ENCODE results near the gene LIAS.
A peak's percentile ranks its signal among the peaks of the same experiment; 100 is the strongest.
"Not testable (repeated sequence)": the region's sequence is repeated elsewhere in the genome, so short reads cannot be mapped to it uniquely, and the experiment has no call there.

Gene LIAS

DNA sequence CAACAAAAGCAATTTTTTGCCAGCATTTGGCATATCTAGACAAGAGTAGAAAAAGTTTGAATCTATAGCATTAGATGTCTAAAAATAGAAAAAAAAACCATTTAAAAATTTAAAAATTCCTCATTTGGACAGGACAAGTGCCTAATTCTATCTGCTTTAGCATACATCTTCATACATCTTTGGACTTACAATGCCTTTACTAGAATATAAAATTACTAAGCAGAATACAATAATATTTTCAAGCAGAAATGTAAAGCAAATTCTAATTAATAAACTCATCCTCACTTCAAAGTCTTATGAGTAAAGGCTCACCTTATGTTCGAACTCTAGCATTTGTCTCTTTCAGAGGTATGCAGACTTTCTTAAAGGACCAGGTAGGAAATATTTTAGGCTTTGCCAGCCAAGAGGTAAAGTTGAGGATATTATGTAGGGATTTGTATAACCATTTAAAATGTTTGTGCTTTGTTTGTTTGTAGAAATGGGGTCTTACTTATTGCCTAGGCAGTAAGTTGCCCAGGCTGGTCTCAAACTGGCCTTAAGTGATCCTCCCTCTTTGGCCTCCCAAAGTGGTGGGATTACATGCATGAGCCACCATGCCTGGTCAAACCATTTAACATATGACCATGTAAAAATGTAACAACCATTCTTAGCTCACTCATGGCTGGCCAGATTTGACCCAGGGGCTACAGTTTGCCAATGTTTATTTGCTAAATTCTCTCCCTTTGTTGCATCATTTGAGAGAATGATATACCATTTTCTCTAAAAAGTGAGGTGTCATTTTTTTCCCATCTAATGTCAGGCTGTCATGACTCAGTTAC is 39.3 kb downstream of the LIAS start:
- FAIRE-seq (no peak), DNase-seq (ENCODE audit: low spot score) (no peak)

DNA sequence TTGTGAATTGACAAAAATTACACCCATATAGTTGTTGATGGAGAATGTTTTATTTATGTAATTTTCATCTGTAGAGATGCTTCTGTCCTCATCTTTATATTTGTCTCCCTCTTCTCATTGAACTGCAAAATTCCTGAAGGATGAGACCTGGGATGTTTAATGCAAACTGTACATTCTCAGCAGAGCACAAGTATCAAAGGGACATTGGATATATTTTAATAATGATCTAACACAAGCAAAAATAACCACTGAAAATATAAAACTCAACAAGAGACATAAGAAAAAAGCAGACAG is 39.8 kb downstream of the LIAS start:
- DNase-seq (ENCODE audit: low spot score) (no peak), FAIRE-seq (no peak)

DNA sequence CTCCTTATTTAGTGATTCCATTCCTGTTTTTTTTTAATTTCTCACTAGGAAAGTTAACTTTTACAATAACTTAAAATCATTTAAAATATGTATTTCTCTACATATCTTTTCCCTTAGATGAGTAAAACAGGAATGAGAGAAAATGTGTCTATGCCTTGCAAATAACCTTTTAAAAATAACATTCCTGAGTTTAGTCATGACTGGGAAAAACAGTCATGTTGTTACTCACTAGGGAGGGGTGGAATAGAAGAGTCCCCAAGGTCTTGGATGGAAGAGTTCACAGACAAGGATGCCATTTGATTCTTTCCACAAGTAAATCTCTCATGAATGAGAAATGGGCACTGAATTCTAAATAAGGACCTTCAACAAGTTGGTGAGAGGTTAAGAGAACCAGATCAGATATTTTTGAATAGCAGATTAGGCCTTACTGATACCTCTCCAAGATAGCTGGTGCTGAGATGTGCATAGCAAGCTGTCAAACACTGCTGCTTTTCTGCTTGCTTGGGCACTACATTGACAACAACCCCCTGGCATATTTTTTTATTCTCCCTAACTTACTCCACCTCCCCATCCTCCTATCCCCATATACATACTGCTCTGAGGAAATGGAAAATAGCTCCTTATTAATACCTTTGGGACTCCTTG is 43.3 kb downstream of the LIAS start:
- FAIRE-seq, result no peak
- DNase-seq (ENCODE audit: low spot score), result no peak

DNA sequence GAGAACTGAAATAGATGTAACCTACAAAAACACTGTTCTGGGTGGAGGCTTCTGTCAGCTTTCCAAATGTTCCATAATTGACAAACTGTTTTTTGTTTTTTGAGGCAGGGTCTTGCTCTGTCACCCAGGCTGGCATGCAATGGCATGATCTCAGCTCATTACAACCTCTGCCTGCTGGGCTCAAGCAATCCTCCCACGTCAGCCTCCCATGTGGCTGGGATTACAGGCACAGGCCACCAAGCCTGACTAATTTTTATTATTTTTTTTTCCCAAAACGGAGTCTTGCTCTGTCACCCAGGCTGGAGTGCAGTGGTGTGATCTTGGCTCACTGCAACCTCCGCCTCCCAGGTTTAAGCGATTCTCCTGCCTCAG is 43.8 kb downstream of the LIAS start:
- DNase-seq (ENCODE audit: low spot score); FAIRE-seq: not testable (repeated sequence)

DNA sequence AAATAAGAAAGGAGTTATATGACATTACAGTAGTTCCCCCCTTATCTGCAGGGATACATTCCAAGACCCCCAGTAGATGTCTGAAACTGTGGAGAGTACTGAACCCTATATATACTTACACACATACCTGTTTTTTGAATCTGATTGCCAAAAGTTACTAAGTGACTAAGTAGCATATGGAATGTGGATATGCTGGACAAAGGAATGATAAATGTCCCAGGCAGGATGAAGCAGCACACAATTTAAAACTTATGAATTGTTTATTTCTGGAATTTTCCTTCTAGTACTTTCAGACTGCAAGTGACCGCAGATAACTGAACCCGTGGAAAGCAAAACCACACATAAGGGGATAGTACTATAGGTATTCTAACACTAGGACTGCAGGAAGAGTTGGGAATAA is 45.7 kb downstream of the LIAS start:
- FAIRE-seq (no peak), DNase-seq (ENCODE audit: low spot score) (no peak)

DNA sequence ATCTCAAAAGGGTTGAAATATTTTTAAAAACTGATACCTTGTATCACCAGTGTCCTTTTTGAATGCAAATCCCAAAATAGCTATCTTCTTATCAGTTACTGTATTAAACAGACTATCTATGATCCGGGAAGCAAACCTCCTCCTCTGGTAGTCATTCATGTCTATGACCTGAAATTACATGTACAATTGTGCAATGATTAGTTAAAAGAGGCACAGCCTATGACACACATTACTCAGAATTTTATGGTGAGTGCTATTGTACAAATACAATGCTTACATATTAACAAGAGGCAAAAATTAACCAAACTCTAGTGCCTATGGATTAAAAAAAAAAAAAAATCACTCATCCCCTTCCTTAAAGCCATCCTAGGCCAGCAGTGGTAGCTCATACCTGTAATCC is 46.7 kb downstream of the LIAS start:
- DNase-seq (ENCODE audit: low spot score) (no peak), FAIRE-seq (no peak)

DNA sequence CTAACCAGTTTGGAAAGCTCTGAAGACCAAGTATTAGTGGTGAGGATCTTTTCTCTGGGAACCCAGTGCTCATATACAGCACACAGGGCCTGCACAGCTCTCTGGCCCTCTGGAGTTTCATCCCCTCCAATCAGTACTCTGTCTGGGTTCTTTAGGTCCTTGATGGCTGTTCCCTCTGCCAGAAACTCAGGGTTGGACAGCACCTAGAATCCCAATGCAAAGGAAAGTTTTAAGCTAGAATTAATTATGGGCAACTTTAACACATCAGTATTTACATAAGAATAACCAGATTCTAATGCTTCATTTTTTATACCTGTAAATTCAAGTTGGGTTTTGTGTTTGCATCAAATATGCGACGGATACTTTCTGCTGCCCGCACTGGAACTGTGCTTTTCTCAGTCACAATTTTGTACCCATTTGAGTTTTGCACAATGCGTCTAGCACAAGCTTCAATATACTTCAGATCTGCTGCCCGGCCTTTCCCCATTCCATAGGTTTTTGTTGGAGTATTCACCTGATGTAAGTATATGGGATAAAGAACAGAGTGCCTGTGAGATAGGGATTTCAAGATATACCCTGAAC is 51.6 kb downstream of the LIAS start:
- FAIRE-seq, result no peak
- no peak for DNase-seq (ENCODE audit: low spot score)

DNA sequence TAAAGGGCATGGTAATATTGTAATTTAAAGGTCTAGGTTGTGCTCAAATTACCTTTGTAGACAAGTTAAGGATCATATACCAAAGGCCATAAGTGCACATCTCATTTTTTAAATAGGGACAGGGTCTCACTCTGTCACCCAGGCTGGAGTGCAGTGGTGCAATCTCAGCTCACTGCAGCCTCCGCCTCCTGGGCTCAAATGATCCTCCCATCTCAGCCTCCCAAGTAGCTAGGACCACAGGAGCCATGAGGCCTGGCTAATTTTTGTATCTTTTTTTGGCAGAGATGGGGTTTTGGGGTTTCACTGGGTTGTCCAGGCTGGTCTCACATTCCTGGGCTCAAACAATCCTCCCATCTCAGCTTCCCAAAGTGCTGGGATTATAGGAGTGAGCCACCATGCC is 55.4 kb downstream of the LIAS start:
- DNase-seq (ENCODE audit: low spot score); FAIRE-seq: not testable (repeated sequence)

DNA sequence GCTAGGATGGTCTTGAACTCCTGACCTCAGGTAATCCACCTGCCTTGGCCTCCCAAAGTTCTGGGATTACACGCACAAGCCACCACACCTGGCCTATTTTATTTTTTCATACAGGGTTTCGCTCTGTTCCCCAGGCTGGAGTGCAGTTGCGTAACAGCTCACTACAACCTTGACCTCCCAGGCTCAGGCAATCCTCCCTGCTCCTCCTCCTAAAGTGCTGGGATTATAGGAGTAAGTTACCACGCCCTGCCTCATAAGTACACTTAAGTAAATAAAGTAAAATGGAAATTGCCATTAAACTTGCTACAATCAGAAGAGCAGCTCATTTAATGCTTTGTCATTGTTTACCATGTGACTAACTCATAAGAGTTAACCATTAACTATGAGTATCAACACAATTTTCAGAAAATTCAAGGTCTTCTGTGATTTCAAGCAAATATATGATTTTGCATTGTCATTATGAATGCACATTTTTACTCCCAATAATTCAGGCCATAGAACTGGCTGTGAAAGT is 56.1 kb downstream of the LIAS start:
- FAIRE-seq, result no peak
- no peak for DNase-seq (ENCODE audit: low spot score)

DNA sequence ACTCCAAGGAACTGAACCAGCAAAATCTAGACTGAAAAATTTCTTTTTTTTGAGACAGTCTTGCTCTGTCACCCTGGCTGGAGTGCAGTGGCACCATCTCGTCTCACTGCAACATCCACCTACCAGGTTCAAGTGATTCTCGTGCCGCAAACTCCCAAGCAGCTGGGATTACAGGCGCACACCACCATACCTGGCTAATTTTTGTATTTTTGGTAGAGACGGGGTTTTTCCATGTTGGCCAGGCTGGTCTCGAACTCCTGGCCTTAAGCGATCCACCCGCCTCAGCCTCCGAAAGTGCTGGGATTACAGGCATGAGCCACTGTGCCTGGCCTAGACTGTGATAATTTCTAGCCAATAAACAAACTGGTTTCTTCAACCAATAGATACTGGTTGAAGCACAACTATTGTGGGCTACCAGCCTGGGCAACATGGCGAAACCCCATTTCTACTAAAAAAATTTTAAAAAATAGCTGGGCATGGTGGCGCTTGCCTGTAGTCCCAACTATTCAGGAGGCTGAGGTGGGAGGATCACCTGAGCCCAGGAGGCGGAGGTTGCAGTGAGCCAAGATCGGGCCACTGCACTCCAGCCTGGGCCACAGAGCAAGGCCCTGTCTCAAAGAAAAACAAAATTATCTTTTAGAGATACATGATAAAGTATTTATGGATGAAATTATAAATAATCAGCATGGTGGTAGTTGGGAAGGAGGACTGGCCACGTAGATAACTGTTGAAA is 57.0 kb downstream of the LIAS start:
- not testable (repeated sequence) for FAIRE-seq; DNase-seq (ENCODE audit: low spot score)

DNA sequence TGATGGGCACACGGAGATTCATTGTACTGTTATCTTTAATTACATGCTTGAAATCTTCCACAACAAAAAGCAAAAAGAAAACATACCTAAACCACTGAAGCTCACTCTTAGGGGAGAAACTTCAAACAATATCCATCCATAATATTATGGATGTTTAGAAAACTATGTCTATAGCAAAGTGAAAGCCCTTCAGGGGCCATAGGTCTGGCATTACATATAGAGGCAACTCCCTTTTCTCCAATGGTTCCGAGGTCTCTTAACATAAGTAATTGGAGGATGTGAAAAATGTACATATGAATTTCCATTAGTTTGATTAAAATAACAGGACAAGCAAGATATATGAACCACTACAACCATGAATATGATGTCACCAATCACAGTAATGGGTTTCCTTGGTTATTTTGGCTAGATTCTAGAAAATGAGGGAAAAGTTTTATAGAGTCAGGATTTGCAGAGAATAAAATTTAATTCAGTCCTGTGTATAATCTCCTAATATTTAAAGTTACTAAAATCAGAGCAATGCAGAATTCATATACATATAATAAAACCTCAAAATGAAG is 57.6 kb downstream of the LIAS start:
- no peak for FAIRE-seq
- DNase-seq (ENCODE audit: low spot score), result no peak

DNA sequence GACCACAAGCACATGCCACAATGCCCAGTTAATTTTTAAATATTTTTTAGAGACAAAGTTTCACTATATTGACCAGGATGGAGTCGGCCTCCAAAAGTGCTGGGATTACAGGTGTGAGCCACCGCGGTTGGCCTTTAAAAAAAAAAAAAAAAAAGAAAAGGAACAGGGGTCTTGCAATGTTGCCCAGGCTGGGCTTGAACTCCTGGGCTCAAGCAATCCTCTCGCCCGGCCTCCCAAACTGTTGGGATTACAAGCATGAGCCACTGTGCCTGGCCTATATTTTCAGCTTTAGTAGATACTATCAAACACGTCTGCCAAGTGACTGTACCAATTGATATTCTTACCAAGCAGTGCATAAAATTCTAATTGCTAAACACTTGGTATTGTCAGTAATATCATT is 59.6 kb downstream of the LIAS start:
- FAIRE-seq (no peak), DNase-seq (ENCODE audit: low spot score) (no peak)

DNA sequence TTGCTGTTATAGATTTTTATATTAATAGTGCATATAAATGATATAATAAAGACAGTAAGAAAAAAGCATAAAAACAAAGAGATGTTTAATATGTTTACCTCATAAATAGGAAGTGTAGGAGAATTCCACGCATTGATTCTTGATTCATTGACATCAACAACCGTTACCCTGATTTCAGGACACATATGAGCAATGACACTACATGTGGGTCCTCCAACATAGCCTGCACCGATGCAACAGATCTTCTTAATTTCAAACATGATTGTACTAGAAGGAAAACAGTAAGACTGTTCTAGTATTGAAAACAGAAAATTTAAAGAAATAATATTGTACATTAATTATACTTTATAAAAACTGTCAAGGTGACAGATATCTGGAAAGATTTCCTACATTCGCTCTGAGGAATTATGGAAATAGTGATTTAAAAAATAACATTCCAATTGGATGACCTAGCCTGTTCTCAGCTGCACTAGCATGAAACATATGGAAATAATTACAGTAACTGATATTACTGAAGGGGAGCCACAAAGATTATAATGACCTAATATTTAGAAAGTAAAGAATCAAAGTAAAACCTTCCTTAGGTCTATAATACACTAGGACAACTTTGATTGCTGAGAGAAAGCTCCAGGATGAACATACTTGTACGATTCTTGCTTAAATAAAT is 62.5 kb downstream of the LIAS start:
- DNase-seq (ENCODE audit: low spot score) (no peak), FAIRE-seq (no peak)

DNA sequence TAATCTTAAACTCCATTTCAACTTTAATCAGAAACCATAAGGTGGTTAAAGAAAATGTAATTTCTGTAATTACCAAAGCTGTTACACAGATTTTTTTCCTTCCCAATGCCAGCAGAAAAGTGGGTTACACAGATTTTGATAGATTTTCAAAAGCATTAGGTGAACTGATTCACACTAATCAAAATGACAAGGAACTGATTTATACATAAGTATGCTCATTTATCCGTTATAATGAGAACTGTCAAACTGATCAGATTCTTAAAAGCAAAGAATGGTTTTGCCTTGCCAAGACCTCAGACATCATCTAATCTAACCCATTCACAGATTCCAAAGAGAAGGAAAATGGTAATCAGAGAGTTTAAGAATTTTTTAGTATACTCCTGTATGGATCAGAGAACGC is 63.2 kb downstream of the LIAS start:
- DNase-seq (ENCODE audit: low spot score) (no peak), FAIRE-seq (no peak)

DNA sequence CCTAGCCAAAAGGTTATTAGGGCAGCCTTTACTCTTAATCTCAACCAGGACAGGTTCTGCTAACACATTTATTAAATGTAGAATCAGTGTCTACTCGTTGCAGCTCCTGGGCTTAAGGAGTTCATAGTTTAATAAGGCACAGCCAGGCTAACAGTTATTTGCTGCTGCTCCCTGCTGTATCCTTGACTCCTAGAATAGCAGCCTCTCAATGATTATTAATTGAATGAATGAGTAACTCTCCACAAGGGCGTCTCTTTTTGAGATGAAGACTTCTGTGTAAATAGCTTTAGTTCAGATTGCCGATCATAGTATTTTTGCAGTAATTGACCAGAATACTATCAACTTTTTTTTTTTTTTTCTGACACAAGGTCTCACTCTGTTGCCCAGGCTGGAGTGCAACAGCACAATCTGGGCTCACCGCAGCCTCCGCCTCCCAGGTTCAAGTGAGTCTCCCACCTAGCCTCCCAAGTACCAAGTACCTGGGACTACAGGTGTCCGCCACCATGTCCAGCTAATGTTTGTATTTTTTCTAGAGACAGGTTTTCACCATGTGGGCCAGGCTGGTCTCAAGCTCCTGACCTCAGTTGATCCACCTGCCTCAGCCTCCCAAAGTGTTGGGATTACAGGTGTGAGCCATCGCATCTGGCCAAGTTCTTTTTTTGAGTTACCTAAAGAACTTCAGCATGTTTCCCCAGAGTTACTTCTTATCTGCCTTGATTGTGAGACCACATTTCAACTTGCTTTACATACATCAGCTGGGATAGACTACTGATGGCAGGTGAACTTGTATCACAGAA is 65.5 kb downstream of the LIAS start:
- no peak for DNase-seq (ENCODE audit: low spot score)
- FAIRE-seq, result no peak

DNA sequence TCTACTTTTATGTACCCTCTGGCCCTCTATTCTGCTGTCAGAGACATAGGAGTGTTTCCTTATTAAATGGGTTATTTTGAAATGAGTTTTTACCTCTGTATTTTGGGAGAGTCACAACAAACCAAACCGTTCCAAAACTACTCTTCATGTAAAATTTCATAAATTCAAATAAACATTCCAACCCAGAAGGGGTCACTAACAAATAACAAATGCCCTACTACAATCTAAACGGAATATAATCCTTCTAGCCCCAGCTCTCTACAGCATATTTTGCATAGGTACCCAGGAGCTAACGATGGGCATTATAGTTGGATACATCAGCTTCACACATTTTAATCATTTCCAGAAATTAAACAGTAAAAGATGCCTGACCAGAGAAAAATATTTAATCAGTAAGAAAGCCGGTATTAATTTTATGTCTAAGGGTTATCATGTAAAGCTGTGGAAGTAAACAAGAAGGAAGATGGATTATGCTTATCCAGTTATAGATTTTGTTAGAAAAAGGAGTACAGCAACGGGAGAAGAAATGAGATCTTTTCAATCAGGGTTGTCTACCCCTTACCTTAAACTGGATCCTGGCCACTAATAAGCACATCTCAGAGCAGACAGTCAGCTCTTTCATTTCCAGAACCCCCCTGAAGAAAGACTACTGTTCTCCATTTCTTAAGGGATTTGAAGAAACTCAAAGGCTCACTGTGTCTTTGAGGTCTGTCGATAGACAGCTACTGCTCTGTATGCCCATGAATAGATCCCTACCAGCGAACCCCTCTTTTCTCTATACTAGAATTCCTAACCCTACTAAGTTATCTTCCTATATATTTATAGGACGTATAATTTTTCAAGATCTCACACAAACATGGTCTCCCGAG is 67.2 kb downstream of the LIAS start:
- FAIRE-seq (no peak), DNase-seq (ENCODE audit: low spot score) (no peak)

DNA sequence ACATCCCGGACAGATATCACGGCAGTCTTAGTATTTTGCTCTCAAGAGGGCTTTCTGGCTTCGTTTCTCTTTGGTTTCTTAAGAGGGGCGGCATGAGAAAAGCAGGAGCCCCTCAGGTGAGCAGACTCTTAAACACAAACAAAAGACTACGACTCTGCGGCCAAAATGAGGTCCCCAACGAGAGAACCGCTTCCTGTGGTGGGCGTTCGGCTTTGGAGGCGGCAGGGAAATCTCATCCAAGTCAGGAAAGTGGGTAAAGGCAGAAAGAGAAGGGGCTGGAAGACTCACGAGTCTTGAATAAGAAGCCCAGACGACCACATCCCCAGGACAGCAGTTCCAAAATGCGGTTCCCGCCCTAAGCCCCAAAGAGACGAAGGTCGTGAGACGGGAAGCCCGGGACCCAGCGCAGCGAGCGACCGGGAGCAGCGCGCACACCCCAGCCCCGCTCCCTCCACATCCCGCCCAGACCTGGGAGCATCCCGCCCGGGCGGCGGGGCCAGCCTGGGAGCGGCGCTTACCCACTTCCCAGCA is 68.0 kb downstream of the LIAS start:
- DNase-seq (ENCODE audit: low spot score) (no peak), FAIRE-seq (no peak)

DNA sequence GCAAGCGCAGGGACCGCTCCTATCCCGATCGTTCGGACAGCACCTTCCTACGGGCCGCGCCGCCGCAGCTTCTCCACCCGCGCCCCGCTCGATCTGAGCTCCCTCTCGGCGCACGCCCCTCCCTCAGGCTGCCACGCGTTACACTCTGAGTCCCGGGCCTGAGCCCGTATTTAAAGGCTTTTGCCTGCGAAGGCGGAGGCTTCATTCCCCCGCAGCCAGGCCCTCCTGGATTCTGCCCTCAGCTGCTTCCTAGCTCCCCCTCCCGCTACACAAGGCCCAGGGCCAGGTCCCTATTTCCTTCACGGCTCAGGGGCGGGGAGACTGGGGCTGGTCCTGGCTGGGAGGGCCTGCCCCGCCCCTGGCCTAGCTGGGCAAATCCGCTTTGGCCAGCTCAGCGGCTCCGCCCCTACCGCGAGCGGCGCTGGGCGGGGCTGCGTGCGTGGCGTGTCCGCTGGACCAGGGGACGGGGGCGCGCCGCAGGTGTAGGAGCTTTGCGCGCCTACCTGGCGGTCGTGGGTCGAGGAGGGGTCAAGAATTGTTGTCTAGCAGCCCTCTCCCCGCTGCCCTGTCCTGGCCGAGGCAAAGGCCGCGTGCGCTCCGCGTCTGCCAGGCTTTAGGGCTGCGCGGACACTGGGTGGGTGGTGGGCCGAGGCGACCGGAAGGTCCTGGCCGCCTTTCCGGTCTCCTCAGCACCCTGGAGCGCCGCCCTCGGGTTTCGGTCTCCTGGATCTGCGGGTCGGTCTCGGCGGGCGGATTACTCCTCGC is 68.6 kb downstream of the LIAS start, which contains the start of gene UGDH:
Gene UGDH, minus strand, starts transcription at position 144 of the 765 bp plus-strand sequence. CDS start 5,927 bp downstream, outside the sequence.
- DNase-seq (ENCODE audit: low spot score) (peak; percentile 100), FAIRE-seq (peak; percentile 96)

Data from urothelium cell line (cell line).